Activated CD4-positive, alpha-beta memory T cell treated with anti-CD3 and anti-CD28 coated beads, Interleukin-2, amount 10 ng/mL, durations not matched to agents 7 days and 5 days (primary cell): ENCODE data around the gene SLC38A6. TPM values are rescaled to one million over a fixed set of nuclear protein-coding genes. Genes with fewer than 3 reads are reported as not detected.

Source experiments
- CTCF ChIA-PET: fragments of 350-600 bp; sonication (Branson Sonifier 250); formaldehyde crosslinking; loops from one replicate; lab custom pipeline; 2021; ENCODE audit warnings: antibody characterized with exemption, inconsistent platforms; lab: Charles Lee
- POLR2A ChIA-PET: fragments of 350-600 bp; sonication (Branson Sonifier 250); formaldehyde crosslinking; loops from one replicate; lab custom pipeline; 2021; ENCODE audit warnings: antibody characterized with exemption; lab: Charles Lee
- DNase-seq: peaks from one replicate; pipeline ENCODE4 v3.0.0-alpha.2; 2020
- H3K27ac Mint-ChIP-seq: one replicate; pipeline ENCODE4 v1.8.0; 2021; ENCODE audit warnings: mild to moderate bottlenecking, mixed read lengths
- H3K27me3 Mint-ChIP-seq: one replicate; pipeline ENCODE4 v1.8.0; 2021; ENCODE audit warnings: mixed read lengths
- H3K36me3 Mint-ChIP-seq: one replicate; pipeline ENCODE4 v1.8.0; 2021; ENCODE audit warnings: low read depth, mixed read lengths
- H3K4me1 Mint-ChIP-seq: one replicate; pipeline ENCODE4 v1.8.0; 2021; ENCODE audit warnings: mixed read lengths
- H3K4me3 Mint-ChIP-seq: one replicate; pipeline ENCODE4 v1.8.0; 2021; ENCODE audit warnings: mild to moderate bottlenecking, mixed read lengths
- H3K9me3 Mint-ChIP-seq: one replicate; pipeline ENCODE4 v1.8.0; 2021; ENCODE audit warnings: mixed read lengths
- total RNA-seq, 2 experiments: library from RNA; stranded (reverse); gene quantifications; one replicate each; pipeline ENCODE4 v1.2.3, GENCODE V29; 2021

Gene SLC38A6
- total RNA-seq, 2 experiments from 2014 or later: 7.5 to 9.4 TPM

- Mint-ChIP-seq H3K4me3 (no peak overlapping the region), H3K36me3 (peaks cover 15% of the 10 kb centered on the region), H3K27me3 (no peaks in the 10 kb centered on the region), H3K4me1 (peaks cover 2% of the 10 kb centered on the region), H3K27ac (no peak overlapping the region), H3K9me3 (no peaks in the 10 kb centered on the region)
- ChIA-PET CTCF (no interaction called here), POLR2A (no interaction called here)
- DNase-seq: no peak
These were observed 5.5 kb downstream of the SLC38A6 start for GRCh38 chr14:60986500-60986899.

- no peak for DNase-seq
- Mint-ChIP-seq H3K36me3 (peaks cover 16% of the 10 kb centered on the region), H3K9me3 (no peaks in the 10 kb centered on the region), H3K4me1 (no peaks in the 10 kb centered on the region), H3K27ac (no peak overlapping the region), H3K4me3 (no peak overlapping the region), H3K27me3 (no peaks in the 10 kb centered on the region)
- ChIA-PET CTCF (interaction anchor here (1.0 kb wide), 1 partner anchor 364 kb away, joined by 3 read pairs; no protein-coding TSS in a partner anchor), POLR2A (no interaction called here)
These were observed 8.6 kb downstream of the SLC38A6 start for GRCh38 chr14:60989599-60989998.

GRCh38 chr14:60998617-60999016, 17.6 kb downstream of the SLC38A6 start:
- DNase-seq: no peak
- CTCF ChIA-PET: no interaction called here
- no peaks in the 10 kb centered on the region for H3K9me3 Mint-ChIP-seq
- no peaks in the 10 kb centered on the region for H3K4me1 Mint-ChIP-seq
- no peak overlapping the region for H3K4me3 Mint-ChIP-seq
- no peaks in the 10 kb centered on the region for H3K27me3 Mint-ChIP-seq
- peaks cover 5% of the 10 kb centered on the region for H3K36me3 Mint-ChIP-seq
- POLR2A ChIA-PET: no interaction called here
- no peak overlapping the region for H3K27ac Mint-ChIP-seq

GRCh38 chr14:60999536-60999935, 18.5 kb downstream of the SLC38A6 start:
- Mint-ChIP-seq H3K4me1 (no peaks in the 10 kb centered on the region), H3K27me3 (no peaks in the 10 kb centered on the region), H3K9me3 (no peaks in the 10 kb centered on the region), H3K27ac (no peak overlapping the region), H3K36me3 (peaks cover 5% of the 10 kb centered on the region), H3K4me3 (no peak overlapping the region)
- DNase-seq: no peak
- CTCF ChIA-PET: no interaction called here
- POLR2A ChIA-PET: no interaction called here

- H3K27ac Mint-ChIP-seq: no peak overlapping the region
- no peak for DNase-seq
- CTCF ChIA-PET: no interaction called here
- H3K27me3 Mint-ChIP-seq: no peaks in the 10 kb centered on the region
- H3K4me1 Mint-ChIP-seq: no peaks in the 10 kb centered on the region
- no peaks in the 10 kb centered on the region for H3K36me3 Mint-ChIP-seq
- POLR2A ChIA-PET: no interaction called here
- no peak overlapping the region for H3K4me3 Mint-ChIP-seq
- H3K9me3 Mint-ChIP-seq: no peaks in the 10 kb centered on the region
These were observed 22.5 kb downstream of the SLC38A6 start for GRCh38 chr14:61003571-61003970.

GRCh38 chr14:61019537-61019936, 38.5 kb downstream of the SLC38A6 start:
- Mint-ChIP-seq H3K4me1 (peaks cover 1% of the 10 kb centered on the region), H3K9me3 (no peaks in the 10 kb centered on the region), H3K27ac (no peak overlapping the region), H3K4me3 (no peak overlapping the region), H3K27me3 (no peaks in the 10 kb centered on the region), H3K36me3 (no peaks in the 10 kb centered on the region)
- ChIA-PET POLR2A (no interaction called here), CTCF (interaction anchor here (1.5 kb wide), 1 partner anchor 394 kb away, joined by 4 read pairs; no protein-coding TSS in a partner anchor)
- DNase-seq: no peak

GRCh38 chr14:61025251-61026223, 44.5 kb downstream of the SLC38A6 start:
- peak; percentile 68 for DNase-seq
- Mint-ChIP-seq H3K9me3 (no peaks in the 10 kb centered on the region), H3K4me1 (peaks cover 13% of the 10 kb centered on the region), H3K27me3 (no peaks in the 10 kb centered on the region), H3K27ac (no peak overlapping the region), H3K4me3 (no peak overlapping the region), H3K36me3 (no peaks in the 10 kb centered on the region)
- CTCF ChIA-PET: interaction anchor here (0.7 to 3.7 kb wide), 9 partner anchors 9 to 401 kb away, joined by 3 to 31 read pairs (median 3); no protein-coding TSS in a partner anchor
- POLR2A ChIA-PET: no interaction called here

GRCh38 chr14:61026526-61026925, 45.5 kb downstream of the SLC38A6 start:
- Mint-ChIP-seq H3K9me3 (no peaks in the 10 kb centered on the region), H3K4me3 (no peak overlapping the region), H3K4me1 (peaks cover 16% of the 10 kb centered on the region), H3K27ac (no peak overlapping the region), H3K36me3 (no peaks in the 10 kb centered on the region), H3K27me3 (no peaks in the 10 kb centered on the region)
- DNase-seq: no peak
- ChIA-PET POLR2A (no interaction called here), CTCF (interaction anchor here (1.0 to 3.7 kb wide), 4 partner anchors 226 to 402 kb away, joined by 3 to 31 read pairs (median 8); no protein-coding TSS in a partner anchor)

- Mint-ChIP-seq H3K36me3 (no peaks in the 10 kb centered on the region), H3K4me3 (no peak overlapping the region), H3K4me1 (peaks cover 25% of the 10 kb centered on the region), H3K27me3 (no peaks in the 10 kb centered on the region), H3K27ac (no peak overlapping the region), H3K9me3 (no peaks in the 10 kb centered on the region)
- POLR2A ChIA-PET: no interaction called here
- no peak for DNase-seq
- CTCF ChIA-PET: interaction anchor here (1.0 kb wide), 1 partner anchor 222 kb away, joined by 3 read pairs; no protein-coding TSS in a partner anchor
These were observed 50.0 kb downstream of the SLC38A6 start for GRCh38 chr14:61031026-61031425.

GRCh38 chr14:61033054-61033453, 52.0 kb downstream of the SLC38A6 start:
- ChIA-PET CTCF (no interaction called here), POLR2A (no interaction called here)
- Mint-ChIP-seq H3K27ac (no peak overlapping the region), H3K4me1 (peaks cover 23% of the 10 kb centered on the region), H3K4me3 (no peak overlapping the region), H3K9me3 (no peaks in the 10 kb centered on the region), H3K36me3 (peaks cover 2% of the 10 kb centered on the region), H3K27me3 (no peaks in the 10 kb centered on the region)
- no peak for DNase-seq

- H3K4me1 Mint-ChIP-seq: peaks cover 23% of the 10 kb centered on the region
- peak overlapping the region; percentile 66 for H3K27ac Mint-ChIP-seq
- CTCF ChIA-PET: no interaction called here
These were observed 52.8 kb downstream of the SLC38A6 start for GRCh38 chr14:61033855-61034254.

GRCh38 chr14:61034416-61035120, 53.5 kb downstream of the SLC38A6 start:
- peaks cover 23% of the 10 kb centered on the region for H3K4me1 Mint-ChIP-seq
- H3K27me3 Mint-ChIP-seq: no peaks in the 10 kb centered on the region
- no peak overlapping the region for H3K4me3 Mint-ChIP-seq
- no peak for DNase-seq
- ChIA-PET POLR2A (interaction anchor here (1.1 to 1.4 kb wide), 2 partner anchors 10 to 69 kb away, joined by 3 to 4 read pairs; no protein-coding TSS in a partner anchor), CTCF (no interaction called here)
- H3K27ac Mint-ChIP-seq: peak overlapping the region; percentile 66
- no peaks in the 10 kb centered on the region for H3K9me3 Mint-ChIP-seq
- peaks cover 7% of the 10 kb centered on the region for H3K36me3 Mint-ChIP-seq

More at GRCh38 chr14:61033855-61034254, 52.8 kb downstream of the SLC38A6 start:
- H3K4me3 Mint-ChIP-seq: no peak overlapping the region
- POLR2A ChIA-PET: interaction anchor here (1.1 to 1.4 kb wide), 2 partner anchors 10 to 68 kb away, joined by 3 to 4 read pairs; no protein-coding TSS in a partner anchor
- no peaks in the 10 kb centered on the region for H3K27me3 Mint-ChIP-seq
- no peak for DNase-seq
- no peaks in the 10 kb centered on the region for H3K9me3 Mint-ChIP-seq
- peaks cover 4% of the 10 kb centered on the region for H3K36me3 Mint-ChIP-seq

- H3K27me3 Mint-ChIP-seq: no peaks in the 10 kb centered on the region
- peaks cover 9% of the 10 kb centered on the region for H3K36me3 Mint-ChIP-seq
- no peaks in the 10 kb centered on the region for H3K9me3 Mint-ChIP-seq
- ChIA-PET CTCF (interaction anchor here (1.4 kb wide), 1 partner anchor 381 kb away, joined by 3 read pairs; no protein-coding TSS in a partner anchor), POLR2A (no interaction called here)
- no peak overlapping the region for H3K27ac Mint-ChIP-seq
- no peak overlapping the region for H3K4me3 Mint-ChIP-seq
- peaks cover 34% of the 10 kb centered on the region for H3K4me1 Mint-ChIP-seq
- no peak for DNase-seq
These were observed 56.2 kb downstream of the SLC38A6 start for GRCh38 chr14:61037215-61037614.
